Activated naive CD4-positive, alpha-beta T cell treated with Interleukin-2 at 50 U/mL for 16 hours (primary cell): Measurements from ENCODE around the gene AKAP11.
"Not testable (repeated sequence)": the region's sequence is repeated elsewhere in the genome, so short reads cannot be mapped to it uniquely, and the experiment has no call there.

Source experiments
- DNase-seq: peaks from one replicate; pipeline ENCODE4 v3.0.0-alpha.2; 2020

AKAP11 gene, protein sequence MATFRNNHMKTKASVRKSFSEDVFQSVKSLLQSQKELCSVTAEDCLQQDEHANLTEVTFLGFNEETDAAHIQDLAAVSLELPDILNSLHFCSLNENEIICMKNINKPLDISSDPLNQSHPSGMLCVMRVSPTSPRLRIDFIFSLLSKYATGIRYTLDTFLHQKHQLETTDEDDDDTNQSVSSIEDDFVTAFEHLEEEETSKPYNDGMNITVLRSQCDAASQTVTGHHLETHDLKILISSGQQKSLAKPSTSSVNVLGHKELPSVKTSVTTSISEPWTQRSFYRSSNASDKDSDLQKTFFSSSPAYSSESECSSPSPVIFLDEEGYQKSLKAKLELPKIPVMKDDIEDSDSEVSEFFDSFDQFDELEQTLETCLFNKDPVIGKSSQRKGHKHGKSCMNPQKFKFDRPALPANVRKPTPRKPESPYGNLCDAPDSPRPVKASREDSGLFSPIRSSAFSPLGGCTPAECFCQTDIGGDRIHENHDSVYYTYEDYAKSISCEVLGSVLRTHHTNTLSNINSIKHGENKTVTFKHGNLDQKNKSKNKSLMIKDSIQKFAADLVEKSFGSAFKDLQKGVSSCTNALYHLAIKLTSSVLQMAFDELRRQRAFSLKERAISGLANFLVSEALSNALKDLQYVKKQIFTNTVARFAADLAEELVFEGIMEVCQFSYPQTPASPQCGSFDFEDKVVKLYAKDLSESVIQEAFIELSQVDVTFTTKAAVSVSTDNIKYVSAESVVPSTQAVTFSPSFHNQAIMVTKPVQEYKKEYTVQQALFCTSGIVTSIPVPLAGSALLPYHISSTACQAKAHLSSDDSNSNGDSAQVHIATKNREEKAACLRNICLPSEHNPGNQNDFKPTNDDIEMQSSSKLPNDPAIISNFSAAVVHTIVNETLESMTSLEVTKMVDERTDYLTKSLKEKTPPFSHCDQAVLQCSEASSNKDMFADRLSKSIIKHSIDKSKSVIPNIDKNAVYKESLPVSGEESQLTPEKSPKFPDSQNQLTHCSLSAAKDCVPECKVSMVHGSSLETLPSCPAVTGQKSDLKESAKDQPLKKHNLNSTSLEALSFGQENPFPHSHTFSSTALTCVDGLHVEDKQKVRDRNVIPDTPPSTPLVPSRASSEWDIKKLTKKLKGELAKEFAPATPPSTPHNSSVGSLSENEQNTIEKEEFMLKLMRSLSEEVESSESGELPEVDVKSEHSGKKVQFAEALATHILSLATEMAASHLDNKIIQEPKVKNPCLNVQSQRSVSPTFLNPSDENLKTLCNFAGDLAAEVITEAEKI (N-terminal part only)

DNA sequence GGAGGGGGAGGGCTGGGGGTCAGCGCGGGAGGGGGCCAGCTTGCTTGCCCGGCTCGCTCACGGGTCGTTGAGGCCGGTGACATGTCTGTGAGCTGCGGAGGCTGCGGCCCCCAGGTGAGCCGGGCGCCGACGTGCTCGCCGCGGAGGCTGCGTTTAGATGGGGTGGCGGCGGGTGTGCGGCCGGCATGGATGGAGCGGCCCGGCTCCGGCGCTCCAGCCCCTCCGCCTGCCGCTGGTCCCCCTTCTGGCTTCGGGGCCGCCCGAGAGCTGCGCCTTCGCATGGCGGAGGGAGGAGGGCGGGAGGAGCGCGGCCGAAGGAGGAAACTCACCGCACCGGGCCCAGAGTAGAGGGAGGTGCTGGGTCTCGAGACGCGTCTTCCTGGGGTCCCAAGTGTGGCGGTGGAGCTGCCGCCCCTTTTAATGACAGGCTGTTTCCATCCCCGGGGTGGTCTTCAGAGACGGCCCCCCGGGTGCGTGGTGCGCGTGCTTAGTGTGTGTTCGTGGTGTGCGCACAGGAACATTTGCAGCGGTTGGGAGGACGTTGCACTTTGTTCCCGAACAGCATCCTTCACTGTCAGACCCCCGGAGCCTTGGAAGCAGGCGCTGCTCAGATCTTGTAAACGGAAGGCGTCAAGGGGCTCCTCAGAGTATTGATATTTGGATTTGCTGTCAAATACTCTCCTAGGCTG lies at the start of gene AKAP11:
Gene AKAP11, plus strand, starts transcription at position 38 of the 689 bp plus-strand sequence. CDS start 14,197 bp downstream, outside the sequence.
- peak; percentile 56 for DNase-seq

DNA sequence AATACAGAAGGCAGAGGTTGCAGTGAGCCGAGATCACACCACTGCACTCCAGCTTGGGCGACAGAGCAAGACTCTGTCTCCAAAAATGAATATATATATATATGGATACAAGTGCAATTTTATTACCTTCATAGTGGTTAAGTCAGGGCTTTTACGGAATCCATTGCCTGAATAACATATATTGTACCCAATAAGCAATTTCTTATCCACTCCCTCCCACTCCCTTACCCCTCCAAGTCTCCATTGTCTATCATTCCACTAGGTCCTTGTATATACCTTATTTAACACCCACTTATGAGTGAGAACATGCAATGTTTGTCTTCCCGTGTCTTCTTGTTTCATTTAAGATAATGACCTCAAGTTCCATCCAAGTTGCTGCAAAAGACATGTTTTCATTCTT lies 48.3 kb upstream of the AKAP11 start:
- DNase-seq, result no peak

DNA sequence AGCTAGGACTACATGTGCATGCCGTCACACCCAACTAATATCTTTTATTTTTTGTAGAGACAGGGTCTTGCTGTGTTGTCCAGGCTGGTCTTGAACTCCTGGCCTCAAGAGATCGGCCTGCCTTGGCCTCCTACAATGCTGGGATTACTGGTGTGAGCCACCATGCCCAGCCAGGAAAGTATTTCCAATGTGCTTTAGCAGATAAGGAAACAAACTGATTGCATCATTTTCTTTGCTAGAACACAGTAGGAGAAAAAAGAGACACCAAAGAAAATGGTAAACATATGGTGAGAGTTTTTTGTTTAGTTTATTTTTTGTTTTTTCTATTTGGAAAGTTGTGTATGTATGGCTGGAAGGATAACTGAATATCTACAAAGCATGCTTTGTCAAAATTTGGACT lies 46.9 kb upstream of the AKAP11 start:
- no peak for DNase-seq

DNA sequence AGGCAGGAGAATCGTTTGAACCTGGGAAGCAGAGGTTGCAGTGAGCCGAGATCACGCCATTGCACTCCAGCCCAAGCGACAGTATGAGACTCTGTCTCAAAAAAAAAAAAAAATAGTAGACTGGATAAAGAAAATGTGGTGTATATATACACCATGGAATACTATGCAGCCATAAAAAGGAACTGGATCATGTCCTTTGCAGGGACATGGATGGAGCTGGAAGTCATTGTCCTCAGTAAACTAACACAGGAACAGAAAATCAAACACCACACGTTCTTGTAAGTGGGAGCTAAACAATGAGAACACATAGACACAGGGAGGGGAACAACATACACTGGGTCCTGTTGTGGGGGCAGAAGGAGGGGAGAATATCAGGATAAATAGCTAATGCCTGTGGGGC lies 45.2 kb upstream of the AKAP11 start:
- not testable (repeated sequence) for DNase-seq

DNA sequence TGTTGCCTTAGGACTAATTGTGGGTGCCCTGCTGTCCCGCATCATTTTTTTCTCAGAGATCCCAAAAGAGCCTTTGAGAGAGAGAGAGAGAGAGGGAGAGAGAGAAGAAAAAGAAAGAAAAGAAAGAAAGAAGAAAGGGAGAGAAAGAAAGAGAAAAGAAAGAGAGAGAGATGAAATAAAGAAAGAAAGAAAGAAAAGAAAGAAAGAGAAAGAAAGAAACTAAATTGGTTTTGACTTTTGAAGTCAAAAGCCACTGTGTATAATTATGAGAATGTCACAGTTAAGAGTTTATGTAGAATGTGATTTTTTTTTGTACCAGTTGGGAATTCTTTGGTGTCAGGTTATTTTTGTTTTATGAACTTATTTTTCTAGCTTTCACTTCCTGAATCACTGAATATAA lies 43.4 kb upstream of the AKAP11 start:
- no peak for DNase-seq

DNA sequence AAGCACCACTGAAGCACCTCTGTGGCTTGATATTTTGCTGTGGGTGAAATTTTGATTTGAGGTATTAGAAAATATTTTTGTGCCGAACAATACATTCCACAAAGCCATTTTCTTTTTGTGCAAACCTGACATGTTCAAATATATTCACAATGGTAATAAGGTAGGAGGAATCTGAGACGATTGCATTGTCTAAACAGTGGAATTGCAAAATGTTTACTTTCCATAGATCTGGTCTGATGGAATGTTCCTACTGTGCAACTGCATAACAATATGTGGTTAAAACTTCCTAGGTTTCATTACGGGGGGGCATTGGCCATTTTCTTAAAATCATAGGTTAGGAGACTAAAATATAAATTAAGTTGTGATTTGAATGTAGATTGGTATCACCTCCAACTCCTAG lies 42.7 kb upstream of the AKAP11 start:
- no peak for DNase-seq

DNA sequence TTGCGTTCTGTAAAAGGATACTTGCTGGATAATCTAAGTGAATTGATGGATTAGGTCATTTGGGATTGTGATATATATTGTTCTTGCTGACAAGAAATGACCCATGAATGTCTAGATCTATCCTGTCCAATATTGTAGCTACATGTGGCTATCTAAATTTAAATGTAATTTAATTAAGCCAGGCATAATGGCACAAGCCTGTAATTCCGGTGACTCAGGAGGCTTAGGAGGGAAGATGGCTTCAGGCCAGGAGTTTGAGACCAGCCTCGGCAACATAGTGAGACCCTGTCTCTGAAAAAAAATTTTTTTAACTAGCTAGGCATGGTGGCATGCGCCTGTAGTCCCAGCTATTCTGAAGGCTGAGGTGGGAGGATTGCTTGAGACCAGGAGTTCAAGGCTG lies 39.3 kb upstream of the AKAP11 start:
- no peak for DNase-seq

DNA sequence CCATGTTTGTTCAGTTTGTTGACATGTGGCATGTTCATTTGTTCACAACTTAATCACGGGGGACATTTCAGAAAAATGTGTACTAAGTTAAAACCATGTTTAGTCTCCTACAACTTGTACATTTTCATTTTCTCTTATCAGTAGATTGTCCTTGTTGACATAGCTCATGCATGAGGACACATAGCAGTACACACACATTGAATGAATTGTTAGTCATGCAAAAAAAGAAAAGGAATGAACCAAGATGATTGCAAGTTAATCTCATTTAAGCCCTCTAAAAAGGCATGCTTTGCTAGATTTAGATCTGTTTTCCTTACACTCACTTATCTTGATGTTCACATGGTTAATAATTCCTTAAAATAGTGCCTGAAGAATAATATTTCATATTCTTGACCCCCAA lies 38.2 kb upstream of the AKAP11 start:
- DNase-seq, result no peak

DNA sequence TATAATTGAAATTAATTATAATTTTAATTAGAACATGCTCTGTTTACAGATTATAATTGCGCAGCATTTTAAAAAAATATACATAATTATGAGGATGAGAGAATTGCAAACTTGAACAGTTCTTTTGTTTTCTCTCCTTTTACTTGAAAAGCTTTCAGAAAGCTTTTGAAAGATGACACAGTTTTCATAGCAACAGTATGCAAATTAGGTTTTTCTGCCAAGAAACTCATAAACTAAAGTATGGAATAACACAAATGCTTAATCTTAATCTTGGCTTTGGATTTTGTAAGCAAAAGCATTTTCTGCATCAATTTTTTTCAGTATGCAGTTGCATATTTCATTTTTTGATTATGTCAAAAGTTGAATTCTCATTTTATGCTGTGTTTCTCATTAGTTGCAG lies 32.8 kb upstream of the AKAP11 start:
- DNase-seq, result no peak

DNA sequence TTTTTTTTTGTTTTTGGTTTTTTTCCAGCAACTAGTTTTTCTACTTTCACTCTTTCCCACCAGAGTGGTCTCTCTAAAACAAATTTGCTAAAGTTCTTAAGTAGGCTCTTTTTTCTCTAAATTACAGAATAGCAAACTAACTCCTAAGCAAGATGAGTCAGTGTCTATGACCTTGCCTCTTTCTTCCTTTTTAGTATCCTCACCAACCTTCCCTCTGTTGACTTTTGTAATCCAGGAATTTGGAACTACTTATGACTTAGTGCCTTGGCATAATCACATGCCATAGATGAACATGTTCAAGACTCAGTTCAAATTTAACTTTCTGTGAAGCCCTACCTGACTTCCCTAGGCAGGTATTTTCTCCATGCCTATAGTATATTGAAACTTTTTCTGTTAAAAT lies 32.3 kb upstream of the AKAP11 start:
- DNase-seq, result no peak

DNA sequence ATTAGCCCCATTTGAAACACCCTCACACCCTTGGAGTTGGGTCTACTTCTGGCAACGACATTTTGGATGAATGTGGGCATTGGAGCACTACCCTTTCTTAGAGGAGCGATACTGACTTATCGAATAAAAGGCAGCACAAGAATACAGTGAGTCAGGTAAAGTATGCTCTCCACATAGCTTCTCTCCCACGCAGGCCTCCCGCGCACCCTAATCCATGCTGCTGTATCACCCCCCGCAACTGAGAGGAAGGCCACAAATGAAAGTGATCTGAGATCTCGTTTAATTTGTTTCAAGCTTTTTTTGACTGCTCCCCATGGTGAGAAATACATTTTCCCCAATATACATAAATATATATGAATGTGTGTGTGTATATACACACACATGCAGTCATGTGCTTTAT lies 25.4 kb upstream of the AKAP11 start:
- DNase-seq, result no peak

DNA sequence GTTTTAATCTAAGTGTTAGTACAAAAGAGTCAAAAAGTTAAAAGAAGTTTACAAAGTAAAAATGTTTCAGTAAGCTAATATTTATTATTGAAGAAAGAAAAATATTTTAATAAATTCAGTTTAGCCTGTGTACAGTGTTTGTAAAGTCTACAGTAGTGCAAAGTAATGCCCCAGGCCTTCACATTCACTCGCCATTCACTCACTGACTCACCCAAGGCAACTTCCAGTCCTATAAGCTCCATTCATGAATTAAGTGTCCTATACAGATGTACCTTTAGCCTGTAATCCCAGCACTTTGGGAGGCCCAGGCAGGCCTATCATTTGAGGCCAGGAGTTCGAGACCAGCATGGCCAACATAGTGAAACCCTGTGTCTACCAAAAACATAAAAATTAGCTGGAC lies 24.1 kb upstream of the AKAP11 start:
- no peak for DNase-seq

DNA sequence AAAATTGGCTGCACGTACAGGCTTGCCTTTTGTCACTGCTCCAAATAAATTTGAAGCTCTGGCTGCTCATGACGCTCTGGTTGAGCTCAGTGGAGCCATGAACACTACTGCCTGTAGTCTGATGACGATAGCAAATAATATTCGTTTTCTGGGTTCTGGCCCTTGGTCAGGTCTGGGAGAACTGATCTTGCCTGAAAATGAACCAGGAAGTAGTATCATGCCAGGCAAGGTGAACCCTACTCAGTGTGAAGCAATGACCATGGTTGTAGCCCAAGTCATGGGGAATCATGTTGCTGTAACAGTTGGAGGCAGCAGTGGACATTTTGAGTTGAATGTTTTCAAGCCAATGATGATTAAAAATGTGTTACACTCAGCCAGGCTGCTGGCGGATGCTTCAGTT lies 16.1 kb upstream of the AKAP11 start:
- DNase-seq, result no peak

DNA sequence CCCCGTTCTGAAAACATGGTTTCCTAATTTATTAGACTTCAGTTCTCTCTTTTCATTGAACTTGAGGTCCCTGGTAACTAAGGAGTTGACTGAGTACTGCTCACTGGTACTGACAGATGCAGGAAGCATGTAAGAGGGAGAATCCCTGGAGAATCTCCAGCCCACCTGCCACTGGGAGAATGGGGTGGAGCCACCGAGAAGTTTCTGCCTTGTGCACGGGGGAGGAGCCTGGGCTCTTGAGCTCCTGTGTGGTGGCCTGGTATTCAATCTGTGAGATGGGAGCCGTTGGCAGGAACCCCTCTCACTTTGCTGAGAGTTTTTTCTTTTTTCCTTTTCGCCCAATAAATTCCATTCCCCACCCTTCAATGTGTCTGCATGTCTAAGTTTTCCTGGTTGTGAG lies 13.2 kb upstream of the AKAP11 start:
- DNase-seq, result no peak

DNA sequence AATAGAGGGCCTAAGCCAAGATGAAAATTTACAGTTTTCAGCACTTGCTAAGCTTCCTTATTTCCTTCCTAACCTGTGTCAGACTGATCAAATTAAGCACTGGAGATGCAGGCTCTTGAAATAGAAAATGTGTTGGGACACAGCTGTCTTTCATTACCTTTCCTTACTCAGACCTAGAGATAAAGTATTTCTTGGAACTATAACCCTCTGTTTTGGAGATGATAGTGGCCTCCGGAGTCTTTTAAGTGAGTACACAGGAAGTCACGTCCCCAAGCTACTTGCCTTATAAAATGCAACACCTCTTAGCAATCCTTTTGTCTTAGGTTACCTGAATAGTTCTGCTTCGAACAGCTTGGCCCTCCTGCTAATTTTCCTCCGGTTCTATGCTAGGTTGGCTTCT lies 12.4 kb upstream of the AKAP11 start:
- DNase-seq, result no peak

DNA sequence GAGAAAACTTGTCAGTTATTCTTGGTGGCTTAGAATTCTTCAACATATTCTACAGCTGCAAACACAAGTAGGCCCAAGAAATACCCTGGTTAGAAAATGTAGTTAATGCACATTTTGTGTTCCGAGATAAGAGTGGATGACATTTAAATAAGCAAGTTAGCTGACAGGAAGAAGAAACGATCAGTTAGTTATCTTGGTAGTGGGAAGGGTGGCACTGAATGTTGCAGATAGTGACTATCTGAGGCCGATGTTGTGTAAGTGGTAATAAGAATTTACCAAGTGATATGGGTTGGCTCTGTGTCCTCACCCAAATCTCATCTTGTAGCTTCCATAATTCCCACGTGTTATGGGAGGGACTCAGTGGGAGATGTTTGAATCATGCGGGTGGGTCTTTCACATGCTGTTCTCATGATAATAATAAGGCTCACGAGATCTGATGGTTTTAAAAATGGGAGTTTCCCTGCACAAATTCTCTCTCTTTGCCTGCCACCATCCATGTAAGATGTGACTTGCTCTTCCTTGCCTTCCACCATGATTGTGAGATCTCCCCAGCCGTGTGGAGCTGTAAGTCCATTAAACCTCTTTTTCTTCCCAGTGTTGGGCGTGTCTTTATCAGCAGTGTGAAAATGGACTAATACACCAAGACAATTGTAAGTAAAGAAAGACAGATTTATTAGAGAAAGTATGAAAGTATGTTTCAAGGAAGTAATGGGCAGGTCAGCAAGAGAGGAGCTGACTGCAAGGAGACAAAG lies 10.9 kb upstream of the AKAP11 start:
- DNase-seq, result no peak

DNA sequence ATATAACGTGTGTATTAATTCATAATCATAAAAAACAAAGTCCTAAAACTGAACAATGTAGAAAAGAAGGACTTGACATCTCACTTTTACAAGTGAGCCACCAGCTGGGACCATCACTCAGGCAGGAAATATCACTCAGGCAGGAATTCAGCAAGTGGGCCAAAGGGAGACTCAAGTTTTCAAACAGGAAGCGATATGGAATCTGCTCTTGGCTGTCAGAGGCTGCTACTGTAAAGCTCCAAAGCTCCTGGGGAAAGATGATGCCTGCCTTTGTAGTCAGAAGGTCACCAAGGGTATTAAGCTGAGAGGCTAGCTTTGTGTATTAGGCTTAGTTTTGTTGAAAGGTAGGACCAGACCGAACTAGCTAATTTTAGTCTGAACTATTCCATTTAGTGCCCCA lies 5.5 kb upstream of the AKAP11 start:
- no peak for DNase-seq

DNA sequence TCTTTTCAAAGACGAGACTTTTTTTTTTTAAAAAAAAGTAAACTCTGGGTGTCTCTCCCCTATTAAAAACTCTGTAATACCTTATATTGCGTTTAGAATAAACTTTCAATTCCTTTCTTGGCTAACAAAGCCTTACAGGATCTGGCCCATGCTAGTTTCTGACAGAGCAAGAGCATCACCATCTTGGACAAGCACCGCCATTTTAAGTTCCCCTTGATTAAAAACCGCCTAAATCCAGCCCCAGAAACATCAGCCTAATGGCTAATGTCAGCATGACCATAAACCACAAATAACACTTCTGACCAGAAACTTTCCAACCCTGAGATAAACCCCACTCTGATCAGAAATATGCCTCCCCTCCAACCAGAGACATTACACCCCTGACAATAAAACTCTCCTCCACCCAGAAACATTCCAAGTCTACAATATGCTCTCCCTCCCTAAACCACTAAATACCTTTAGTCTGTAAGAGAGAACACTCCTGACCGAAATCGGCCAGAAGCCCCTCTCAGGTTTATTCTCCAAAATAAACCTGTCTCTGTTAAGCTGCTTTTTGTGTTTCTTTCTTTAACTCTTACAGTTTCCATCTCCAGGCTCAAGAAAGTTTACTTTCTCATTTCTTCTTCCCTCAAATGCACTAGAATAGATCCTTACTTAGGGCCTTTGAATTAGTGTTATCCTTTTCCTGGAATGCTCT lies 1.6 kb upstream of the AKAP11 start:
- no peak for DNase-seq

DNA sequence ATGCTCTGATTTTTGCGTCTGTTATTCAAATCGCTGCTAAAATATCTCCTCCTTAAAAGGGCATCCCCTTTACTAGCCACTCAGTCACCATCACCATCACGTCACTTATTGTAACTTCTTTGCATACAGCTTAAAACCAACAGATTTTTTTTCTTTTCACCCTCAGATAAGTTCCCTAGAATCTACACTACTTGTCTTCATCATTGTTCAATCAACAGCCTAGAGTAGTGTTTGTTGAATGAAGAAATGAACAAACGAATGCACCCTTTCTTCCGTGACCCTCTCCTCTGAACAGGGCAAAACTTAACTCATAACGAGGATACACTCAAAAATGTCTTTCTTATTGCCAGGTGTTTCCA lies 1.1 kb upstream of the AKAP11 start:
- DNase-seq, result no peak

DNA sequence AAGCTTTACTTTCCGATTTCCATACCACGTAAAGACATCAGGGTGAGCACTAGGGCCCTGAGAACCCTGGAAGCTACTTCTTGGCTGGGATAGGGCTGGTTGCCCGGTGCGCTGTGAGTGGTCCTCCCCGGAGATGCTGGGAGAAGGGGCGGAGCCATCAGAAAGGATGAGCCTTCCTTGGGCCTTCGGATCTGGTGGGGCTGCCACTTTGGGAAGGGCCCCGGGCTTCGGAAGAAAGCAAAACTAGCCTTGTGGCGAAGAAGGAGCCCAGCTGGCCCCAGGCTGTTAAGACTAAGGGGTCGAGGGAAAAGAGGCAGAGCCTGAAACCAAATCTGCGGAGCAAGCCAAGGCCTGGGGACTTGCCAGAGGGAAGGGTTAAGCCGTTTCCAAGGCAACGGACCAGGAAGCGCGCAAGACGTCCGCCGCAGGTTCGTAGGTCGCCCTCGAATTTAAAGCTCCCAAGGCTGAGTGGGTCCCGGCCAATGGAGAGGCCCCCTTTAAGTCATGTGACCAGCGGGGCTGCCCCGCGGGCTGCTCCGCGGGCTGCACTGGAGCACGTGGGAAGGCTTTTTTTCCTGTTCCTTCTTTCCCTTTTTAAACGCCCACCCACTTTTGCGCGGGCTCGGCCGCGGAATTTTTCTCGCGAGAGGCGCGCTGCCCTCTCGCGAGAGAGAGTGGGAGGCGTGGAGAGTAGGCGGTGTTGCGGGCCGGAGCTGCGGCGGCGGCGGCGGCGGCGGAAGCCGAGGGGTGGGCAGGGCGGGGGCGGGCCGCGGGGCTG lies 426 bp upstream of the AKAP11 start:
- DNase-seq, result peak; percentile 92

DNA sequence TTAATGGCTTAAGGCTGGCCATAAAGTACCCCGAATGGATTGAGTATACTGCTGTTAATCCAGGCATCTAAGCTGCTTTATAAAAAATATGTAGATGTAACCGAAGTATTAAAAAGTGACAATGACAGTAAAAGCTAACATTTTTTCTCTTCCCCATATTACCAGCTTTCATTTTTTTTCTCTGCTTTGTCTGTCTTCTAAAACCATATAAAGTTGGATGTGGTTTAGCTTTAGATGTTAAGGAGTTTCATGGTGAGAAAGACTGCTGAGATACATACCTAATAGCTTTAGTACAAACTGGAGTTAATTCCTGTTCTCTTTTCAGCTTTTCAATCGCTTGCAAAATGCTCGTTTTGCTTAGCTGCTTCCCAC lies 838 bp downstream of the AKAP11 start:
- no peak for DNase-seq
